Trophoblast cell (in vitro differentiated cells and primary cell): ENCODE data around the gene RDH14. TPM values are rescaled to one million over a fixed set of nuclear protein-coding genes. Genes with fewer than 3 reads are reported as not detected.

Source experiments
- DNase-seq, 2 donors: peaks; one replicate each; pipeline ENCODE4 v3.0.0-alpha.2; 2016
- H2AFZ ChIP-seq: 2 replicates; pipeline ENCODE4 v1.6.1; 2013; ENCODE audit warnings: low read length, moderate library complexity, mild to moderate bottlenecking; ENCODE audit not compliant: insufficient read depth, poor library complexity
- H2AK5ac ChIP-seq: 2 replicates; pipeline ENCODE4 v1.6.1; 2013; ENCODE audit warnings: mild to moderate bottlenecking, low read length
- H2BK120ac ChIP-seq: 2 replicates; pipeline ENCODE4 v1.6.1; 2013; ENCODE audit warnings: low read length, mild to moderate bottlenecking, moderate library complexity; ENCODE audit not compliant: insufficient read depth, poor library complexity
- H2BK12ac ChIP-seq: 2 replicates; pipeline ENCODE4 v1.6.1; 2013; ENCODE audit warnings: mild to moderate bottlenecking, low read length, moderate library complexity
- H2BK5ac ChIP-seq: 2 replicates; pipeline ENCODE4 v1.6.1; 2013; ENCODE audit warnings: low read length, low read depth, moderate library complexity, mild to moderate bottlenecking; ENCODE audit not compliant: poor library complexity
- H3K14ac ChIP-seq: 2 replicates; pipeline ENCODE4 v1.6.1; 2013; ENCODE audit warnings: mild to moderate bottlenecking, low read length
- H3K18ac ChIP-seq: 2 replicates; pipeline ENCODE4 v1.6.1; 2013; ENCODE audit warnings: mild to moderate bottlenecking, low read length
- H3K23ac ChIP-seq: 2 replicates; pipeline ENCODE4 v1.6.1; 2013; ENCODE audit warnings: low read length
- H3K27ac ChIP-seq: 2 replicates; pipeline ENCODE4 v1.5.1; 2013; ENCODE audit warnings: low read depth, mild to moderate bottlenecking, inconsistent platforms, low read length, moderate library complexity
- H3K27me3 ChIP-seq: 2 replicates; pipeline ENCODE4 v1.6.1; 2013; ENCODE audit warnings: inconsistent platforms, mild to moderate bottlenecking, low read length, moderate library complexity; ENCODE audit not compliant: insufficient read depth
- H3K36me3 ChIP-seq, 2 experiments: 1 replicate in 1 of 2; 2 replicates in 1 of 2; pipeline ENCODE4 v1.6.1; 2013; ENCODE audit warnings: low read length in 2 of 2, mild to moderate bottlenecking in 2 of 2, moderate library complexity in 1 of 2; ENCODE audit not compliant: insufficient read depth in 2 of 2, control insufficient read depth in 1 of 2
- H3K4ac ChIP-seq: 2 replicates; pipeline ENCODE4 v1.6.1; 2013; ENCODE audit warnings: low read depth, mild to moderate bottlenecking, low read length, moderate library complexity
- H3K4me1 ChIP-seq, 2 experiments: 1 replicate in 1 of 2; 2 replicates in 1 of 2; pipeline ENCODE4 v1.6.1; 2013; ENCODE audit warnings: low read length in 2 of 2, mild to moderate bottlenecking in 2 of 2, moderate library complexity in 1 of 2; ENCODE audit not compliant: insufficient read depth in 2 of 2, control insufficient read depth in 1 of 2
- H3K4me2 ChIP-seq: 2 replicates; pipeline ENCODE4 v1.6.1; 2013; ENCODE audit warnings: inconsistent platforms, mild to moderate bottlenecking, low read length, moderate library complexity
- H3K4me3 ChIP-seq: 2 replicates; pipeline ENCODE4 v1.5.1; 2013; ENCODE audit warnings: mild to moderate bottlenecking, low read depth, low read length, inconsistent platforms
- H3K79me1 ChIP-seq: one replicate; pipeline ENCODE4 v1.6.1; 2013; ENCODE audit warnings: low read length
- H3K79me2 ChIP-seq: 2 replicates; pipeline ENCODE4 v1.6.1; 2013; ENCODE audit warnings: low read length, mild to moderate bottlenecking; ENCODE audit not compliant: control insufficient read depth, insufficient read depth, poor library complexity
- H3K9ac ChIP-seq: 2 replicates; pipeline ENCODE4 v1.6.1; 2013; ENCODE audit warnings: mild to moderate bottlenecking, low read length
- H3K9me3 ChIP-seq: 2 replicates; pipeline ENCODE4 v1.6.1; 2013; ENCODE audit warnings: low read depth, mild to moderate bottlenecking, control low read depth, inconsistent platforms, low read length; ENCODE audit not compliant: insufficient read depth
- H4K12ac ChIP-seq: 2 replicates; pipeline ENCODE4 v1.6.1; 2013; ENCODE audit warnings: low read depth, mild to moderate bottlenecking, low read length, moderate library complexity
- H4K8ac ChIP-seq: 2 replicates; pipeline ENCODE4 v1.6.1; 2013; ENCODE audit warnings: low read depth, mild to moderate bottlenecking, low read length, moderate library complexity
- H4K91ac ChIP-seq: one replicate; pipeline ENCODE4 v1.6.1; 2013; ENCODE audit warnings: low read depth, mild to moderate bottlenecking, low read length, moderate library complexity
- WGBS: extraction: QIAGEN DNeasy Blood & Tissue Kit; methylation state at CpG from one replicate; pipeline ENCODE4 v1.1.7; 2013; ENCODE audit warnings: missing lambda C conversion rate; ENCODE audit not compliant: insufficient read length, insufficient coverage; ENCODE audit errors: extremely low coverage; 5-methylcytosine and 5-hydroxymethylcytosine counted together
- polyA plus RNA-seq: library from polyadenylated mRNA; stranded (reverse); fragments of 200-250 nt; gene quantifications from 2 replicates; pipeline ENCODE4 v1.2.3, GENCODE V29; 2013

Gene RDH14, protein sequence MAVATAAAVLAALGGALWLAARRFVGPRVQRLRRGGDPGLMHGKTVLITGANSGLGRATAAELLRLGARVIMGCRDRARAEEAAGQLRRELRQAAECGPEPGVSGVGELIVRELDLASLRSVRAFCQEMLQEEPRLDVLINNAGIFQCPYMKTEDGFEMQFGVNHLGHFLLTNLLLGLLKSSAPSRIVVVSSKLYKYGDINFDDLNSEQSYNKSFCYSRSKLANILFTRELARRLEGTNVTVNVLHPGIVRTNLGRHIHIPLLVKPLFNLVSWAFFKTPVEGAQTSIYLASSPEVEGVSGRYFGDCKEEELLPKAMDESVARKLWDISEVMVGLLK
- 15.9 and 16.2 TPM in 2 replicates for polyA plus RNA-seq

DNA sequence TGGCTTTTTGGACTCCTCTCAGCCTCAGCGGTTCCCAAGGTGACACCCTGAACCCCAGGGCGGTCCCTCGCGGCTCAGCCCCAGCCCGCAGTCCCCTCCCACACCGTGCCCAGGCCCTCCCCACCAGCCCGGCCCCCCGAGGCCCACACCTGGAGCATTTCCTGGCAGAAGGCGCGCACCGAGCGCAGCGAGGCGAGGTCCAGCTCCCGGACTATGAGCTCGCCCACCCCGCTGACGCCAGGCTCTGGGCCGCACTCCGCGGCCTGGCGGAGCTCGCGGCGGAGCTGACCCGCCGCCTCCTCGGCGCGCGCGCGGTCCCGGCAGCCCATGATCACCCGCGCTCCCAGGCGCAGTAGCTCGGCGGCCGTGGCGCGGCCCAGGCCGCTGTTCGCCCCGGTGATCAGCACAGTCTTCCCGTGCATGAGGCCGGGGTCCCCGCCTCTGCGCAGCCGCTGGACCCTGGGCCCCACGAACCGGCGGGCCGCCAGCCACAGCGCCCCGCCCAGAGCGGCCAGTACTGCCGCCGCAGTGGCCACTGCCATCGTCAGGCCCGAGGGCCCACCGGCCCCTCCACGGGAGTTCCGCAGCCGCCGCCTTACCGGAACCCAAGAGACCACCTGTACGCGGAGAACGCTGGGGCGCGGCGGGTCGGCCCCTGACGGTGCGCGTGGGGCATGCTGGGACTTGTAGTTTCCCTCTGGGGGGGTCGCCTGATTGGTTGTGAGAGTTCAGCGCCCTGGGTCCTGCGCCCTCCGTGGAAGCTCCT is at the start of gene RDH14:
Gene RDH14, minus strand, starts transcription at position 623 of the 766 bp plus-strand sequence. Its CDS starts 81 bp downstream, at position 542.
- H3K14ac ChIP-seq = peak within 1 kb of the TSS; percentile 98
- peak within 1 kb of the TSS; percentile 97 for H3K9ac ChIP-seq
- no peak within 1 kb of the TSS for H2BK12ac ChIP-seq
- whole genome bisulfite sequencing = no CpG with 5 or more reads among the region's 81 CpGs
- peak within 1 kb of the TSS; percentile 87 for H3K4me2 ChIP-seq
- peak within 1 kb of the TSS; percentile 97 for H4K91ac ChIP-seq
- H3K36me3 ChIP-seq = peaks cover 0 to 4% of the 10 kb centered on the region in 2 experiments
- peak; percentile 79 to 84 for DNase-seq
- peak within 1 kb of the TSS; percentile 96 for H4K12ac ChIP-seq
- peak within 1 kb of the TSS; percentile 87 for H3K4ac ChIP-seq
- H3K27me3 ChIP-seq = no peaks in the 10 kb centered on the region
- no peaks in the 10 kb centered on the region for H3K9me3 ChIP-seq
- peak within 1 kb of the TSS; percentile 92 for H3K4me3 ChIP-seq
- H3K18ac ChIP-seq = peak within 1 kb of the TSS; percentile 96
- H3K4me1 ChIP-seq = peaks cover 0 to 6% of the 10 kb centered on the region in 2 experiments
- peak within 1 kb of the TSS; percentile 31 for H2AK5ac ChIP-seq
- peak within 1 kb of the TSS; percentile 93 for H3K27ac ChIP-seq
- H3K79me1 ChIP-seq = peaks cover 7% of the 10 kb centered on the region
- peaks cover 4% of the 10 kb centered on the region for H3K79me2 ChIP-seq
- H2BK5ac ChIP-seq = peak within 1 kb of the TSS; percentile 79
- peak within 1 kb of the TSS; percentile 91 for H2BK120ac ChIP-seq
- H4K8ac ChIP-seq = peak within 1 kb of the TSS; percentile 100
- no peak within 1 kb of the TSS for H3K23ac ChIP-seq
- peak within 1 kb of the TSS; percentile 100 for H2AFZ ChIP-seq

DNA sequence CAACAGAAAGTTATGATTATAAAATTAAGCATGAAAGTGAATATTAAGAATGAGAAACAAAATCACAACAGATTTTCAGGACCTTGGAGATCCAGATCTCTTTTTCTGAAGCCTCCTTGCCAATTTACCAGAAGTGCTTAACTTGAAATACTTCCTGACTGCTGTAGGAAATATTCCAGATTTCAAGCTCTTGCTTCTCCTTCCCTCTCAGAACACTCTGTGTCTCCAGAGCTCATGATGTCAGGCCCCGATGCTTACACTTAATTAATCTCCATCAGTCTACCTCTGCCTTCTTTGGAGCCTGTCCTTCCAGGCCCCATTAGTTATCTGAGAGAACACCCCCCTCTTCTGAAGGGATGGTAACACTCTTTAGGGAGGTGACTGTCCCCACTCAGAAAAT is 49.6 kb upstream of the RDH14 start:
- H2BK5ac ChIP-seq = no peak overlapping the region
- WGBS = no CpG with 5 or more reads among the region's 1 CpG
- H3K36me3 ChIP-seq = no peaks in the 10 kb centered on the region
- H2AFZ ChIP-seq = no peak overlapping the region
- H3K4me1 ChIP-seq = no peaks in the 10 kb centered on the region
- DNase-seq = no peak
- H3K4me2 ChIP-seq = no peak overlapping the region
- H3K27me3 ChIP-seq = no peaks in the 10 kb centered on the region
- no peak overlapping the region for H4K12ac ChIP-seq
- no peak overlapping the region for H2BK120ac ChIP-seq
- no peak overlapping the region for H4K91ac ChIP-seq
- H3K18ac ChIP-seq = no peak overlapping the region
- no peaks in the 10 kb centered on the region for H3K79me1 ChIP-seq
- no peak overlapping the region for H3K4ac ChIP-seq
- H3K9ac ChIP-seq = no peak overlapping the region
- H3K9me3 ChIP-seq = no peaks in the 10 kb centered on the region
- no peak overlapping the region for H3K23ac ChIP-seq
- H2BK12ac ChIP-seq = no peak overlapping the region
- H2AK5ac ChIP-seq = no peak overlapping the region
- H3K14ac ChIP-seq = no peak overlapping the region
- H3K27ac ChIP-seq = no peak overlapping the region
- H3K79me2 ChIP-seq = no peaks in the 10 kb centered on the region
- H3K4me3 ChIP-seq = no peak overlapping the region
- H4K8ac ChIP-seq = no peak overlapping the region

DNA sequence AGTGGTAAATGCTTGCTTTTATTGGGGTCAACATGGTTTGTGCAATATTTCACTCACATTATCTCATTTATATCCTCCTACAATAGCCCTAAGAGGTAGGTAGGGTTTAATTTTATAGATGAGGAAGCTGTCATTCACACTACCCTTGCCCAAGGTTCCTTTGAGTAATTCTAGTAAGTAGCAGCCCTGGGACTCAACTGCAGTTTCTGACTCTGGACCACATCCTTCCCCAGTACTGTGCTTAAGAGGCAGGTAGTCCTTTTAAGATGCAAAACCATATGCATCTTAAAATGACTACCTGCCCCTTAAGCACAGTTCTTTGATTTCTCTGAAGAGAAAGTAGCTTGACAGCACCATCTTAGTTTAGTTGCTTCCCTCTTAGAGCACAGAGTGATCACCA is 44.7 kb upstream of the RDH14 start:
- Histone ChIP-seq H3K36me3 (no peaks in the 10 kb centered on the region), H3K79me1 (no peaks in the 10 kb centered on the region), H3K4me1 (no peaks in the 10 kb centered on the region), H3K27ac (no peak overlapping the region), H3K14ac (no peak overlapping the region), H3K4me2 (no peak overlapping the region), H2AK5ac (no peak overlapping the region), H3K27me3 (no peaks in the 10 kb centered on the region), H3K4ac (no peak overlapping the region), H3K23ac (no peak overlapping the region), H2BK12ac (no peak overlapping the region), H4K91ac (no peak overlapping the region), H2AFZ (no peak overlapping the region), H2BK5ac (no peak overlapping the region), H4K12ac (no peak overlapping the region), H3K9ac (no peak overlapping the region), H3K18ac (no peak overlapping the region), H2BK120ac (no peak overlapping the region), H3K9me3 (no peaks in the 10 kb centered on the region), H3K79me2 (no peaks in the 10 kb centered on the region), H4K8ac (no peak overlapping the region), H3K4me3 (no peak overlapping the region)
- DNase-seq = no peak

DNA sequence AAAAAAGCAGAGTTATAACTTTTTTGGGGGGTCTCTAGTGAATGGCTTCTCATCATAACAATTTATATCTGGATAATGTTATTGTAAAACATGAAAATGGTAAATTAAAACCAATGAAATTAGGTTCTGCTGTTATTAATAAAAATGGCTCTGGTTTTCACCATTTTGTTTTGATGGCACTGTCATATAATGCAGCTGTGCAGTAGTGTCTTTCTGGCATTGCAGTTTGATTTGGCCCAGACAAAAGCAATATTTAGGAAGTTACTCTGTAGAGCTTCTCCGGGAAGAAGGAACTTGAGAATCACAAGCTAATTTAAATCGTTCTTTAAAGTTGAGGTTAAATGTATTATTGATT is 44.1 kb upstream of the RDH14 start:
- Histone ChIP-seq H3K27me3 (no peaks in the 10 kb centered on the region), H3K4me2 (no peak overlapping the region), H4K8ac (no peak overlapping the region), H4K91ac (no peak overlapping the region), H4K12ac (no peak overlapping the region), H2BK5ac (no peak overlapping the region), H3K23ac (no peak overlapping the region), H3K27ac (no peak overlapping the region), H3K9me3 (no peaks in the 10 kb centered on the region), H3K4me3 (no peak overlapping the region), H2BK12ac (no peak overlapping the region), H3K14ac (no peak overlapping the region), H2BK120ac (no peak overlapping the region), H3K79me2 (no peaks in the 10 kb centered on the region), H3K9ac (no peak overlapping the region), H3K79me1 (no peaks in the 10 kb centered on the region), H2AK5ac (no peak overlapping the region), H3K36me3 (no peaks in the 10 kb centered on the region), H3K18ac (no peak overlapping the region), H2AFZ (no peak overlapping the region), H3K4ac (no peak overlapping the region), H3K4me1 (no peaks in the 10 kb centered on the region)
- no CpG with 5 or more reads among the region's 2 CpGs for WGBS
- no peak for DNase-seq
